Left ventricle myocardium inferior (tissue), 1 donor: Measurements from ENCODE around the gene ADGRG1. TPM values are rescaled to one million over a fixed set of nuclear protein-coding genes. Genes with fewer than 3 reads are reported as not detected.

ENCODE experiments used
- DNase-seq: peaks from one replicate; pipeline ENCODE4 v3.0.0-alpha.2; 2020
- H3K27ac ChIP-seq: fragments of 200-600 bp; replicated peaks from 2 replicates; pipeline ENCODE4 v1.8.0; 2021
- H3K27me3 ChIP-seq: fragments of 200-600 bp; 2 replicates; pipeline ENCODE4 v1.8.0; 2021; ENCODE audit warnings: low read depth
- H3K36me3 ChIP-seq: fragments of 200-600 bp; 2 replicates; pipeline ENCODE4 v1.8.0; 2021
- H3K4me1 ChIP-seq: fragments of 200-600 bp; 2 replicates; pipeline ENCODE4 v1.8.0; 2021
- H3K4me3 ChIP-seq: fragments of 200-600 bp; 2 replicates; pipeline ENCODE4 v1.8.0; 2021; ENCODE audit warnings: mild to moderate bottlenecking, moderate library complexity
- H3K9me3 ChIP-seq: fragments of 200-600 bp; replicated peaks from 2 replicates; pipeline ENCODE4 v1.8.0; 2021
- intact Hi-C: fragments of 100-400 bp; cut with micrococcal nuclease; formaldehyde crosslinking; loops from one replicate; pipeline ENCODE4 v1.11.0; 2022
- total RNA-seq: library from RNA; stranded (reverse); fragmentation: NEBNext Ultra II Directional; extraction: Animal tissue kit (Norgen Biotek cat#: 25700); gene quantifications from one replicate; pipeline ENCODE4 v1.2.1, GENCODE V29; 2021
- TF ChIP-seq, protein P1 (sequence below): fragments of 200-600 bp; IDR thresholded peaks from 2 replicates; pipeline ENCODE4 v1.8.0; 2021; ENCODE audit warnings: antibody characterized with exemption, mild to moderate bottlenecking, borderline replicate concordance
- donor health status: DM: no; HTN: yes; CAD: no; lungs with severe emphysema.

Gene ADGRG1
- total RNA-seq, 1 donor from 2014 or later: 21.3 TPM

DNA sequence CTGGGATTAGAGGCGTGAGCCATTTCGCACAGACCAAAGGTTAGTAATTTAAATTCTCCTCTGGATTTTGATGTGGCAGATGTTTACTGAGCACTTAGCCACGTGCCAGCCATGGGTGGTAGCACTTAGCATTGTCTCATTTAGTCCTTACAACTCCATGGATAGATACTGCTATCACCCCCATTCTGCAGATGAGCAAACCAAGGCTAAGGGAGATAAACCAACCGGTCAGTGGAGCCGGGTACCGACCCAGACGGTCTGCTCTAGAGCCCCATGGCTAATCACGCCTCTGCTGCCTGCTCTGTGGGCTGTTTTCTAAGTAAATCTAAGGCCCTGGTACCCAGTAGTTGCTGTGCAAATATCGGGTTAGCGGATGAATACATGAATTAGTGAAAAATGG, 12.6 kb upstream of the ADGRG1 start:
- Histone ChIP-seq H3K36me3 (no peaks in the 10 kb centered on the region), H3K27ac (no peak overlapping the region), H3K9me3 (no peaks in the 10 kb centered on the region), H3K4me1 (no peaks in the 10 kb centered on the region), H3K27me3 (no peaks in the 10 kb centered on the region), H3K4me3 (no peak overlapping the region)
- no peak for DNase-seq
- intact Hi-C loops: no loop called here
- TF ChIP-seq, protein P1, sequence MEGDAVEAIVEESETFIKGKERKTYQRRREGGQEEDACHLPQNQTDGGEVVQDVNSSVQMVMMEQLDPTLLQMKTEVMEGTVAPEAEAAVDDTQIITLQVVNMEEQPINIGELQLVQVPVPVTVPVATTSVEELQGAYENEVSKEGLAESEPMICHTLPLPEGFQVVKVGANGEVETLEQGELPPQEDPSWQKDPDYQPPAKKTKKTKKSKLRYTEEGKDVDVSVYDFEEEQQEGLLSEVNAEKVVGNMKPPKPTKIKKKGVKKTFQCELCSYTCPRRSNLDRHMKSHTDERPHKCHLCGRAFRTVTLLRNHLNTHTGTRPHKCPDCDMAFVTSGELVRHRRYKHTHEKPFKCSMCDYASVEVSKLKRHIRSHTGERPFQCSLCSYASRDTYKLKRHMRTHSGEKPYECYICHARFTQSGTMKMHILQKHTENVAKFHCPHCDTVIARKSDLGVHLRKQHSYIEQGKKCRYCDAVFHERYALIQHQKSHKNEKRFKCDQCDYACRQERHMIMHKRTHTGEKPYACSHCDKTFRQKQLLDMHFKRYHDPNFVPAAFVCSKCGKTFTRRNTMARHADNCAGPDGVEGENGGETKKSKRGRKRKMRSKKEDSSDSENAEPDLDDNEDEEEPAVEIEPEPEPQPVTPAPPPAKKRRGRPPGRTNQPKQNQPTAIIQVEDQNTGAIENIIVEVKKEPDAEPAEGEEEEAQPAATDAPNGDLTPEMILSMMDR: no peak

DNA sequence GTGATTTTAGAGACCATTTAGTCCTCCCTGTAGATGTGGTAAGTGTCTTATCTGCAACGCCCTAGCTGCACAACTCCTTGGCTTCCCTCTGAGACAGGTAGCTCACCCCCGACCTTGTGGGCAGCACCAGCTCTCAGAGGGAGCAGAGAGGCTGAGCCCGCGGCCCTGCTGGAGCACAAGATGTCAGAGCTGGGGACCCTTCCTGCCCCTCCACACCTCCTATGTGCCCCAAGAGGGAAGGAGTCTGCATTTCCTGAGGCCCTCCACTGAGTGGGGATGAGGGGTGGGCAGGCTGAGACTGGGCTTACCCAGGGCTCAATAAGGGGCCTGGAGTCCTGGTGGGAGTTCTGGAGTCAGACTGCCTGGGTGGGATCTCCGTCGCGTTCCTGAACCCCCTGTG, 12.2 kb upstream of the ADGRG1 start:
- Histone ChIP-seq H3K27me3 (no peaks in the 10 kb centered on the region), H3K4me1 (no peaks in the 10 kb centered on the region), H3K4me3 (no peak overlapping the region), H3K27ac (no peak overlapping the region), H3K9me3 (no peaks in the 10 kb centered on the region), H3K36me3 (no peaks in the 10 kb centered on the region)
- intact Hi-C loops: no loop called here
- TF ChIP-seq, protein P1: no peak
- no peak for DNase-seq

DNA sequence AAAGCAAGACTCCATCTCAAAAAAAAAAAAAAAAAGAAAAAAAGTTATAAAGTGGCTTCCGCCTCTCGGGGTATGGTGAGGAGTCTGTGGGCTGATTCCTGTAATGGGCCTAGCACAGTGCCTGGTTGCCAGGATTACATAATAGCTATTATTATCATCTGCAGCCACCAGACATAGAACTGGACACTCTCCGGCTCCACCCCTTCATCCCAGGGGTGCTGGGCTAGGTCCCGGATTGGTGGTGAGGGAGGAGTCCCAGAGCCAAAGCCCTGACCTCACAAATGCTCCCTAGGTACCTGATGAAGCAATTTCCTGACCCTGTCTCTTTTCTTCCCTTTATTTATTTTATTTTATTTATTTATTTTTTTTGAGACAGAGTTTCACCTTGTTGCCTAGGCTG, 11.6 kb upstream of the ADGRG1 start:
- no peaks in the 10 kb centered on the region for H3K4me1 ChIP-seq
- intact Hi-C loops: no loop called here
- no peak overlapping the region for H3K4me3 ChIP-seq
- DNase-seq: no peak
- H3K27ac ChIP-seq: no peak overlapping the region
- H3K9me3 ChIP-seq: no peaks in the 10 kb centered on the region
- H3K36me3 ChIP-seq: no peaks in the 10 kb centered on the region
- TF ChIP-seq, protein P1: no peak
- no peaks in the 10 kb centered on the region for H3K27me3 ChIP-seq

DNA sequence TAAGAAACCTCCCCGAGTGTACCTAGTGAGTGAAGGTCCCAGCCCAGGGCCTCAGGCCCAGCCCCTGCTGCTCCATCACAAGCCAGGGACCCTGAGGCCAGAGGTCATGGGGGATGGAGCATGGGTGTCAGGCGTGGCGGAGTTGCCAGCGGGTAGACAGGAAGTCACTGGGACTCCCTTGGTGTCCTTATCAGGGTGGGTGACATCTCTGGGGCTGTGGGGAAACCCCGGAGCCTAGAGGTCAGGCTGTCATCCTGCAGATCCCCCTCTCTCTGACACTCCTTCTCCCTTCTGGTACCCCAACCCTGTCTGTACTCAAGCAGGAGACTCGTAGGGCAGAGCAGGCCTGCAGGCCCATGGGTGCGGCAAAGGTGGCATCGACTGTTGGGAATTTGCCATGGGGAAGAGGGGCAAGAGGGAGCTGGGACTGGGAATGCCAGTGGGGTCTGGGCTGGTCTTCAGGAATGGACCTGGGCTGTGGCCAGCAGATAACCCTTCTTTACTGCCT, 10.8 kb upstream of the ADGRG1 start:
- no peak overlapping the region for H3K4me3 ChIP-seq
- no peaks in the 10 kb centered on the region for H3K9me3 ChIP-seq
- TF ChIP-seq, protein P1: no peak
- no peaks in the 10 kb centered on the region for H3K36me3 ChIP-seq
- H3K27me3 ChIP-seq: no peaks in the 10 kb centered on the region
- intact Hi-C loops: no loop called here
- no peak for DNase-seq
- H3K4me1 ChIP-seq: peaks cover 4% of the 10 kb centered on the region
- no peak overlapping the region for H3K27ac ChIP-seq

DNA sequence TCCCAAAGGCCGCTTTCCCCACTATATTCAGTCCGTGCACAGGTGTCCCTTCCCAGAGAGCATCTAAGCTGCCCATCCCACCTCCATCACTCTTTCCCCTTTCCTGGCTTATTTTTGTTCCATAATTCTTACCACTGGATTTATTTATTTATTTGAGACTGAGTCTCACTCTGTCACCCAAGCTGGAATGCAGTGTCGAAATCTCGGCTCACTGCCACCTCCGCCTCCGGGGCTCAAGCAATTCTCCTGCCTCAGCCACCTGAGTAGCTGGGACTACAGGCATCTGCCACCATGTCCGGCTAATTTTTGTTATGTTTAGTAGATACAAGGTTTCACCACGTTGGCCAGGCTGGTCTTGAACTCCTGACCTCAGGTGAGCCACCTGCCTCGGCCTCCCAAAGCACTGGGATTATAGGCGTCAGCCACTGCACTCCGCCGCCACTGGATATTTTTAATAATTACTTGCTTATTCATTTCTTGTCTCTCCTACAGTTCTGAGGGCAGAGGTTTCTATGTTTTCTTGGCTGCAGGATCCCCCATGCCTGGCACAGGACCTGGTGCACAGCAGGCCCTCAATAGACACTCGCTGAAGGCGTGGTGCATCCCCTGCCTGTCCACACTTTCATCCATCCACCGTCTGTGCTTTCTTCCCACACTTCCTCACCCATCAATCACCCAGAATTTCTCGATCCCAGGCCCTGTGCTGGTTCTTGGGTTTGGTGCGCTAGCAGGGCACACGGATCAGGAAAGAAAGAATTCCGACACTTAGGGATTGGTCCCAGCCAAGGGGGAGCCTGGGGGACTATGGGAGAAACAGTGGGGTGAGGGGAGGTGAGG, 9.9 kb upstream of the ADGRG1 start:
- no peaks in the 10 kb centered on the region for H3K9me3 ChIP-seq

More for the DNA sequence above, 9.9 kb upstream of the ADGRG1 start:
- Histone ChIP-seq H3K27me3 (no peaks in the 10 kb centered on the region), H3K4me1 (peaks cover 9% of the 10 kb centered on the region), H3K36me3 (no peaks in the 10 kb centered on the region), H3K4me3 (no peak overlapping the region), H3K27ac (no peak overlapping the region)
- intact Hi-C loops: no loop called here
- TF ChIP-seq, protein P1: no peak
- DNase-seq: no peak
